Dendritic cell treated with granulocyte-macrophage colony-stimulating factor and Interleukin-4, amounts not matched to agents 40 ng/mL and 50 ng/mL, for 4 days (primary cell): Measurements from ENCODE around the gene NREP.

ENCODE experiments used
- H3K27ac Mint-ChIP-seq: one replicate; pipeline ENCODE4 v1.8.0; 2022; ENCODE audit warnings: mild to moderate bottlenecking, mixed read lengths
- H3K27me3 Mint-ChIP-seq: one replicate; pipeline ENCODE4 v1.8.0; 2022; ENCODE audit warnings: mild to moderate bottlenecking, mixed read lengths
- H3K36me3 Mint-ChIP-seq: one replicate; pipeline ENCODE4 v1.8.0; 2022; ENCODE audit warnings: low read depth, mixed read lengths
- H3K4me1 Mint-ChIP-seq: one replicate; pipeline ENCODE4 v1.8.0; 2022; ENCODE audit warnings: low read depth, mixed read lengths
- H3K4me3 Mint-ChIP-seq: one replicate; pipeline ENCODE4 v1.8.0; 2022; ENCODE audit warnings: mild to moderate bottlenecking, moderate library complexity, mixed read lengths
- H3K9me3 Mint-ChIP-seq: one replicate; pipeline ENCODE4 v1.8.0; 2022; ENCODE audit warnings: mixed read lengths
- intact Hi-C: fragments of 100-400 bp; cut with micrococcal nuclease; formaldehyde crosslinking; loops from one replicate; pipeline ENCODE4 v1.15.0; 2022

NREP gene

GRCh38 chr5:111685969-111686368 lies 71.0 kb downstream of the NREP start:
- H3K9me3 Mint-ChIP-seq: no peaks in the 10 kb centered on the region
- H3K27ac Mint-ChIP-seq: no peak overlapping the region
- H3K27me3 Mint-ChIP-seq: no peaks in the 10 kb centered on the region
- intact Hi-C loops: no loop called here
- H3K4me1 Mint-ChIP-seq: peaks cover 3% of the 10 kb centered on the region
- H3K36me3 Mint-ChIP-seq: no peaks in the 10 kb centered on the region
- H3K4me3 Mint-ChIP-seq: no peak overlapping the region

GRCh38 chr5:111682641-111683040 lies 74.4 kb downstream of the NREP start:
- H3K27ac Mint-ChIP-seq: no peak overlapping the region
- no peaks in the 10 kb centered on the region for H3K27me3 Mint-ChIP-seq
- H3K4me3 Mint-ChIP-seq: no peak overlapping the region
- H3K4me1 Mint-ChIP-seq: peaks cover 5% of the 10 kb centered on the region
- intact Hi-C loops: no loop called here
- H3K9me3 Mint-ChIP-seq: no peaks in the 10 kb centered on the region
- H3K36me3 Mint-ChIP-seq: no peaks in the 10 kb centered on the region

GRCh38 chr5:111682121-111682520 lies 74.9 kb downstream of the NREP start:
- no peaks in the 10 kb centered on the region for H3K9me3 Mint-ChIP-seq
- H3K4me3 Mint-ChIP-seq: no peak overlapping the region
- intact Hi-C loops: no loop called here
- no peaks in the 10 kb centered on the region for H3K27me3 Mint-ChIP-seq
- peaks cover 5% of the 10 kb centered on the region for H3K4me1 Mint-ChIP-seq
- no peaks in the 10 kb centered on the region for H3K36me3 Mint-ChIP-seq
- H3K27ac Mint-ChIP-seq: no peak overlapping the region

GRCh38 chr5:111681414-111682120 lies 75.4 kb downstream of the NREP start:
- H3K27ac Mint-ChIP-seq: no peak overlapping the region
- no peaks in the 10 kb centered on the region for H3K27me3 Mint-ChIP-seq
- intact Hi-C loops: no loop called here
- no peak overlapping the region for H3K4me3 Mint-ChIP-seq
- H3K9me3 Mint-ChIP-seq: no peaks in the 10 kb centered on the region
- no peaks in the 10 kb centered on the region for H3K36me3 Mint-ChIP-seq
- H3K4me1 Mint-ChIP-seq: peaks cover 5% of the 10 kb centered on the region

- H3K4me3 Mint-ChIP-seq: no peak overlapping the region
- H3K9me3 Mint-ChIP-seq: no peaks in the 10 kb centered on the region
- intact Hi-C loops: no loop called here
- peaks cover 5% of the 10 kb centered on the region for H3K4me1 Mint-ChIP-seq
- H3K27me3 Mint-ChIP-seq: no peaks in the 10 kb centered on the region
- no peak overlapping the region for H3K27ac Mint-ChIP-seq
- H3K36me3 Mint-ChIP-seq: no peaks in the 10 kb centered on the region
Measured at GRCh38 chr5:111680737-111681413, 76.1 kb downstream of the NREP start.

- no peaks in the 10 kb centered on the region for H3K9me3 Mint-ChIP-seq
- H3K4me1 Mint-ChIP-seq: peaks cover 5% of the 10 kb centered on the region
- H3K4me3 Mint-ChIP-seq: no peak overlapping the region
- H3K36me3 Mint-ChIP-seq: no peaks in the 10 kb centered on the region
- no peak overlapping the region for H3K27ac Mint-ChIP-seq
- intact Hi-C loops: no loop called here
- H3K27me3 Mint-ChIP-seq: no peaks in the 10 kb centered on the region
Measured at GRCh38 chr5:111679611-111680010, 77.4 kb downstream of the NREP start.
